T-helper 17 cell (primary cell): ENCODE results near the gene MTAP. TPM values are rescaled to one million over a fixed set of nuclear protein-coding genes. Genes with fewer than 3 reads are reported as not detected.

Experiments
- ATAC-seq: fragments of 150-1000 bp; cut with Tn5 transposase; 2 replicates; pipeline ENCODE4 v1.10.0; 2021; ENCODE audit warnings: mild to moderate bottlenecking, moderate library complexity
- DNase-seq, 3 donors: peaks; one replicate each; pipeline versions ENCODE4 v3.0.0 to v3.0.0-alpha.2; 2020 to 2021
- H3K9me3 ChIP-seq: one replicate; pipeline ENCODE4 v1.7.0; 2013; ENCODE audit warnings: low read length, mild to moderate bottlenecking; ENCODE audit not compliant: control insufficient read depth, poor library complexity, severe bottlenecking
- H3K27ac Mint-ChIP-seq: one replicate; pipeline ENCODE4 v1.8.0; 2022; ENCODE audit warnings: mild to moderate bottlenecking, moderate library complexity, mixed read lengths
- H3K27me3 Mint-ChIP-seq: one replicate; pipeline ENCODE4 v1.8.0; 2022; ENCODE audit warnings: mixed read lengths
- H3K36me3 Mint-ChIP-seq: one replicate; pipeline ENCODE4 v1.8.0; 2022; ENCODE audit warnings: low read depth, mixed read lengths
- H3K4me1 Mint-ChIP-seq: one replicate; pipeline ENCODE4 v1.8.0; 2022; ENCODE audit warnings: mild to moderate bottlenecking, mixed read lengths
- H3K4me3 Mint-ChIP-seq: one replicate; pipeline ENCODE4 v1.8.0; 2022; ENCODE audit warnings: mild to moderate bottlenecking, moderate library complexity, mixed read lengths
- total RNA-seq, 4 donors: library from RNA in 2 of 4; stranded (reverse) in 2 of 4; gene quantifications; one replicate each; pipeline ENCODE4 v1.2.3 and lab custom pipeline; 2022 to 2026

Gene MTAP
- total RNA-seq, 2 donors from 2014 or later, result 26.2 to 28.8 TPM

DNA sequence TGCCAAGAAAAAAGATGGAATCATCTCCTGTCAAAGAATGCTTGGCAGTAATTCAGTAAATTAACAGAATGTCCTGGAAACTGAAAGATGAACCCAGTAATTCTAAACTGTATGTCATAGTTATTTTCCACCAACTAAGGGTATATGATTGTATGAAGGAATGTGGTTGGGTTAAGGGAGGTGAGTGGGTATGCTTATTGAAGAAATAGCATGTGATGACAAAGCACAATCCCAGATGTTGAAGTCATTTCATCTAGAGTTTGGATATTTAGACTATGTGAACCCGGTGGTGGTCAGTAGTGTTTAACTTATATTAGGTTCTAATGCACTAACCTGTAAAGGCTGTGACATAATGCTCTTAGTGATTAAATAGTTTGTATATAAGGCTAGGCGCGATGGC, 104.4 kb downstream of the MTAP start:
- no peaks in the 10 kb centered on the region for H3K27me3 Mint-ChIP-seq
- H3K36me3 Mint-ChIP-seq, result no peaks in the 10 kb centered on the region
- peaks cover 8% of the 10 kb centered on the region for H3K9me3 ChIP-seq

DNA sequence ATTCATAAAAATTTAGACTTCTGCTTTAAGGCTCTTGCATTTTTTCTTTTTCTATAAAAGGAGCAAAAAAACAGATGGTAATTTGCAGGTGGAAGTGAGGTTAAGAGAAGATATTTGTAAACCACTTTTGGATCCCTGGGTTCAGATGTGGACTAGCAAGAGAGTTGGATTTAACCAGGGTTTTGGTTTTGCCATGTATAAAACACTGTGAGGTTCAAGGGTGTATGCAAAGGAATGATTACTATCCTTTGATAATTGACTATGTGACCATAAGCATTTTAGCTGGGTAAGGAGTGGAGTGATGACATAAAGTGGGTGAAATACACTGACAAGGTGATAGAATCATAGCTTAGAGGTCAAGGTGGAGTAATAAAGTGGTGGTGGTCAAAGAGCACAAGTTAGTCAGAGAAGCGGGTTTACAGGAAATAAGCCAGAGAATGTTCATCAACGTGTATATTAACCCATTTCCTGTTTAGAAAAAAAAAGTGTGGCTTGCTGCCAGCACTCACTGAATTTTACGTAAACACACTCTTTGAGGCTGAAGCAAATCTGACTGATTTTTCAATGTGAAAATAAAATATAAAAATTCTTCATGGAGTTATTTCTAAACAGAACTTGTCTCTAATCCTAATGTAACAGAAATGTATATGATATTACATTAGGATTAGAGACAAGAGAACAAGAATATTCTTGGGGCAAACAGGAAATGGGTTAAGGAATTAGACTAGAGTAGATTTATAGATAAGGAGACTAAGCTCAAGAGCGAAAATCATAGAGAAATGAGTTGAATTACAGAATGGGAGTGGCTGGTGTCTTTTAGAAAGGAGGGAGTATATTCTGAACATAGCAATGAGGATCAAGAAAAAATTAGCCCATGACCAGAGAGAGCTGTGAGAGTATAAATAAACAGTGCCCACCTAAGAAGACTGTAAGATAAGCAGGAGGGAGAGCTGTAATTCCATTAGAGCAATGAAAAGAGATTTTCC, 117.2 kb downstream of the MTAP start:
- H3K36me3 Mint-ChIP-seq, result peaks cover 2% of the 10 kb centered on the region
- peak overlapping the region; percentile 15 for H3K4me3 Mint-ChIP-seq
- no peaks in the 10 kb centered on the region for H3K27me3 Mint-ChIP-seq
- H3K9me3 ChIP-seq, result no peaks in the 10 kb centered on the region
- ATAC-seq (peak; percentile 88), DNase-seq (no peak)
- peaks cover 8% of the 10 kb centered on the region for H3K4me1 Mint-ChIP-seq
- H3K27ac Mint-ChIP-seq, result peak overlapping the region; percentile 25

More for the DNA sequence above, 104.4 kb downstream of the MTAP start:
- DNase-seq, result no peak
- Mint-ChIP-seq H3K4me1 (no peaks in the 10 kb centered on the region), H3K27ac (no peak overlapping the region), H3K4me3 (no peak overlapping the region)
- ATAC-seq, result no peak

DNA sequence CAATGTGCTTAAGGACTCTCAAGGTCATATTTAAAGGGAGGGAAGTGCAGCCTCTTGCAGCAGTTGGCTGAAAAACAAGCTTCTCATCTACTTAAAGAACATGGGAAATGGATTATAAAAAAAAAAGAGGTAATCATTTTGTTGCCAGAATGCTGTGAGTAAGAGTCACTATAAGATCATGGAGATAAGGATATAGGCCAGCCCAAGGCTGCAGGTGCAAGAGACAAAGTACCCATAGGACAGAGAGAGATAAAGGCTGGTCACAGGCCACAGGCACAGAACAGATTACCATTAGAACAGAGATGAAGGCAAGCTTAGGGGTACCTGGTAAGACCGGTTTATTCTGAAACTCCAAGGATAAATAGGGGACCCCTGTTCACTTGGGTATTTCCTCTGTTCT, 121.3 kb downstream of the MTAP start:
- H3K36me3 Mint-ChIP-seq, result peaks cover 2% of the 10 kb centered on the region
- ATAC-seq (no peak), DNase-seq (no peak)
- no peak overlapping the region for H3K27ac Mint-ChIP-seq
- peaks cover 8% of the 10 kb centered on the region for H3K4me1 Mint-ChIP-seq
- H3K4me3 Mint-ChIP-seq, result no peak overlapping the region
- H3K27me3 Mint-ChIP-seq, result no peaks in the 10 kb centered on the region
- H3K9me3 ChIP-seq, result no peaks in the 10 kb centered on the region

DNA sequence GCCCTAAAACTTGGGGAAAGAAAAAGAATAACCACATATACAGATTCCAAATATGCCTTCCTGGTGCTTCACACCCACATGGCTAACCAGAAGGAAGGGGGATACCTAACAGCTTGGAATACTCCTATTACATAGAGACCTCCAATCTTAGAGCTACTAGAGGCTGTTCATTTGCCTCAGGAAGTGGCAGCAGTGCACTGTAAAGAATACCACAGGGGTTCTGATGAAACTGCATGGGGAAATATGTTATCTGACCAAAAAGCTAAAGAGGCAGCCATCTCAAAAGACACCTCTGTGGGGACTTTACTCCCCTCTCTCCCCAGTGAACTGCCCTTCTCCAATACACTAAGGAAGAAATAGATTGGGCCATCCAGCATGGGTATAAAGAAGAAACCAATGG, 125.3 kb downstream of the MTAP start:
- no peak overlapping the region for H3K27ac Mint-ChIP-seq
- H3K4me3 Mint-ChIP-seq, result no peak overlapping the region
- no peaks in the 10 kb centered on the region for H3K4me1 Mint-ChIP-seq
- peaks cover 2% of the 10 kb centered on the region for H3K36me3 Mint-ChIP-seq
- DNase-seq (no peak), ATAC-seq (no peak)
- no peaks in the 10 kb centered on the region for H3K9me3 ChIP-seq
- no peaks in the 10 kb centered on the region for H3K27me3 Mint-ChIP-seq

DNA sequence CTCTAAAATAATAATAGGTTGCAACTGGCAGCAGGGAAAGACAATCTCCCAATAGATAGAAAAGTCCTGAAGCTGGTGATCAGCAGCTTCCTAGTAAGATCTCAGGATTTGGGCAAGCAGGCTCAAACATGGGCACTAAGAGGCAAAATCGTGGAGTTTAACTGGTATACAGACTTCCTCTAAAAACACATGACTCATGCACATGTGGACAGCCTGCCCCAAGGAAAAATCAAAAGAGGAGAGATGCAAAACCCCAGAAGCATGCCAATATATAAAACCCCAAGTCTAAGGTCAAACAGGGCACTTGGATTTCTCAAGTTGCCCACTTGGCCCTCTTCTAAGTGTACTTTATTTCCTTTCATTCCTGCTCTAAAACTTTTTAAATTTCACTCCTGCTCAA, 129.0 kb downstream of the MTAP start:
- H3K36me3 Mint-ChIP-seq, result peaks cover 3% of the 10 kb centered on the region
- H3K27ac Mint-ChIP-seq, result no peak overlapping the region
- H3K27me3 Mint-ChIP-seq, result no peaks in the 10 kb centered on the region
- no peak for DNase-seq
- H3K9me3 ChIP-seq, result no peaks in the 10 kb centered on the region
- no peak for ATAC-seq
- no peaks in the 10 kb centered on the region for H3K4me1 Mint-ChIP-seq
- no peak overlapping the region for H3K4me3 Mint-ChIP-seq

DNA sequence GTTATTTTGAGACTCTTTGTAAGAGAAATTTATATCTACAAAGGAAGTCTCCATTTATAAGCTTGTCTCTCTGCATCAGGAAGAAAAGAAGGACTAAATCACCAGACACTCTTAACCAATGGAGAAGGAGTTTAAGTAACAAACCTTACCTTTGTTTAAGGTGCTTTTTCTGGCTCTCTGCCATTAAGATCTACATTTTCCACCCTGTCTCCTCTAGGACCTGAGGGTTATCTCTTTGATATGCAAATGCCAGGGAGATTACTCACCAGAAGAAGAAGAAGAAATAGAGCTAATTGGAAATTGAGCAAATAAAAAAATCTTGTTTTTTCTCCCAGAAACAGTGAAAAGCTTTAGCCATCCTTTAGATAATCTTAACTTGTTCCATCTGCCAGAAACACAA, 130.8 kb downstream of the MTAP start:
- Mint-ChIP-seq H3K27me3 (no peaks in the 10 kb centered on the region), H3K4me3 (no peak overlapping the region), H3K27ac (no peak overlapping the region), H3K36me3 (peaks cover 3% of the 10 kb centered on the region), H3K4me1 (no peaks in the 10 kb centered on the region)
- DNase-seq (no peak), ATAC-seq (no peak)
- H3K9me3 ChIP-seq, result no peaks in the 10 kb centered on the region

DNA sequence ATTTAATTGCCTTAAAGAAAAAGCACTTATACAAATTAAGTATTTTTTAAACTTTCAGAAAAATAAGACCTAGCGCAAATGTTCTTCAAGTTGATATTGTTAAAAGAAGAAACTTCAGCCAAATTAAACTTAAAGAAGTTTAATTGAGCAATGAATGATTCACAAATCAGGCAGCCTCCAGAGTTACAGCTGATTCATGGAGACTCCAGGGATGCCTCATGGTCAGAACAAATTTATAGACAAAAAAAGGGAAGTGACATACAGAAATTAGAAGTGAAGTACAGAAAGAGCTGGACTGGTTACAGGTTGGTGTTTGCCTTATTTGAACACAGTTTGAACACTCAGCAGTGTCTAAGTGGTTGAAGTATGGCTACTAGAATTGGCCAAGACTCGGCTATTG, 131.4 kb downstream of the MTAP start:
- H3K27ac Mint-ChIP-seq, result peak overlapping the region; percentile 34
- ATAC-seq (no peak), DNase-seq (no peak)
- no peaks in the 10 kb centered on the region for H3K27me3 Mint-ChIP-seq
- no peaks in the 10 kb centered on the region for H3K9me3 ChIP-seq
- H3K36me3 Mint-ChIP-seq, result peaks cover 3% of the 10 kb centered on the region
- no peaks in the 10 kb centered on the region for H3K4me1 Mint-ChIP-seq
- H3K4me3 Mint-ChIP-seq, result no peak overlapping the region

DNA sequence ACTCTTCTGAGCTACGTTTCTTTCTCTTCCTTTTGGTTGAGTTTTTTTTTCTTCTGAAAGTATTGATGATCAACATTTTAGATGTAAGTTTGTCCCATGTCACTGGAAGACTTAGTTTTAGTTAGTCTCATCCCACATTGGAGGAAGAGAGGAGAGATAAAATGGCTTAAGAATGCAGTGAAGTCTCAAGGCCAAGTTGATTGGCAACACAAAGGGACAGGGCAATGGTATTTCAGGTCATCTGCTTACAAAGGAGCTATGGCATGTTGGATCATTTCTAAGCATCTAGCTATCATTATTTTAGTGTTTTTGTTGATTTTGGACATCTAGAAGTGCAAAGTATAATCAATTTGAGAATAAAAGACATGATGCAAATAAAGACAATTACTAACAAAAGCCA, 133.2 kb downstream of the MTAP start:
- H3K36me3 Mint-ChIP-seq, result peaks cover 3% of the 10 kb centered on the region
- ATAC-seq (no peak), DNase-seq (no peak)
- H3K4me3 Mint-ChIP-seq, result no peak overlapping the region
- H3K4me1 Mint-ChIP-seq, result no peaks in the 10 kb centered on the region
- no peaks in the 10 kb centered on the region for H3K9me3 ChIP-seq
- H3K27me3 Mint-ChIP-seq, result peaks cover 4% of the 10 kb centered on the region
- H3K27ac Mint-ChIP-seq, result no peak overlapping the region

DNA sequence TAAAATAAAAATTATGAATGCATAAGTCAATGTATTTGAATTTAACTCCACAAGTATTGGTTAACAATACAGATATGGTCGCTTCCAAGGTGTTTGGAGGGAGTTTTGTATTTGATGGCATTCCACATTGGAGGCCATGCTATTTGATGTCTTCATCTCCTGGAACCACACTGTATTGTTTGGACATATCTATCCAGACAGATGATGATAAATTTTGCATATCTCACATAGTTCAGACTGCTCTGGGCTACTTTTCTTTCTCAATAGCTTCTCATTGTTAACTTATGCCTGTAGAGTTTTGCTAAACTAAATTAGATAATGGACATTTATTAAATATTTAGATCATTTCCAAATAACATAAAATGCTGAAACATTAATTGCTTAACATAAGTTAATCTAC, 133.7 kb downstream of the MTAP start:
- H3K36me3 Mint-ChIP-seq, result peaks cover 3% of the 10 kb centered on the region

DNA sequence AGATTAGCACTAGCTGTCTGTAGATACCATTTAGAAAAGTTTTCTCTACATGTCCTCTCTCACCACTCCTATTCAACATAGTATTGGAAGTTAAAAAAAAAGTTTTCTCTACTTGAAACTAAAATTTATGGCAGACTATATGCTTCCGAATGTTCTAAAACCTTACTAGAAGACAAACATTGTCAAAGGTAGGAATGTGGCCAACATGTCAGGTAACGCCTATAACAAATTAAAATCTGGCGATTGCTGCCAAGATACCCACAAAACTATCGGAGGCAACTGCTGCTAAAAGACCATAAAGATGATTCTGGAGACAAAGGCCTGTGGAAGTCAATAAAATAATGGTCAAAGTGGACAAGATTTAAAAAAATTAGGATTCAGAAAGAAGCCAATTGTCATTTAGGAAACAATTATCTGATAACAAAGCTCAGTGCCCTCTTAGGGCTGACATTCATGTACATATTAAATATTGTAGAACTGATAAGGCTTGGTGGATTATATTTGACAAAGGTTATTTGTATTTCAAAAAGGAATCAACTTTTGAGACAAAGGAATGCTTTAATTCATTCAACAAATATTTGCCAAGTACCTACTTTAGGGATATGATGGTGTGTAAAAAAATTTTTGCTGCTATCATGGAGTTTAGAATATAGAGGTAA, 139.0 kb downstream of the MTAP start:
- no peak for DNase-seq
- Mint-ChIP-seq H3K27me3 (peaks cover 19% of the 10 kb centered on the region), H3K4me3 (no peak overlapping the region), H3K27ac (no peak overlapping the region), H3K36me3 (no peaks in the 10 kb centered on the region), H3K4me1 (no peaks in the 10 kb centered on the region)
- no peak for ATAC-seq
- no peaks in the 10 kb centered on the region for H3K9me3 ChIP-seq

More for the DNA sequence above, 133.7 kb downstream of the MTAP start:
- Mint-ChIP-seq H3K27ac (no peak overlapping the region), H3K27me3 (peaks cover 5% of the 10 kb centered on the region), H3K4me1 (no peaks in the 10 kb centered on the region), H3K4me3 (no peak overlapping the region)
- DNase-seq, result no peak
- no peak for ATAC-seq
- H3K9me3 ChIP-seq, result no peaks in the 10 kb centered on the region

DNA sequence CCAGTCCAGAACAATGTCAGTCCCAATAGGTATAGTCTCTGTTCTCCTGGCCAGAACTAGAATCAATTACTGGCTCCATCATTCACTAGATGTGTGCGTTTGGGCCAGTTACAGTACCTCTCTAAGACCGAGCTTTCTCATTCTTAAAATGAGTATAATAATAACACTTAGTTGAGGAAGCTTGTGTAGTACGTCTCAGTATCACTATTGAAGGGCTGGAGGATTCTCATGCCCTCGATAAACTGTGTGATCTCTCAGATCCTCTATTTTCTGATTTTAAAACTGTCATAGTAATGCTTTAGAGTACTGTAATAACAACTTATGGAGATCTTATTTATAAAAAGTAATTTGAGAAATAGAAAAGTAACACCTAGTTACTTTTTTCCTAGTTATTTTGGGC, 141.0 kb downstream of the MTAP start:
- no peak overlapping the region for H3K4me3 Mint-ChIP-seq
- H3K9me3 ChIP-seq, result no peaks in the 10 kb centered on the region
- no peaks in the 10 kb centered on the region for H3K4me1 Mint-ChIP-seq
- ATAC-seq, result no peak
- no peak overlapping the region for H3K27ac Mint-ChIP-seq
- H3K36me3 Mint-ChIP-seq, result no peaks in the 10 kb centered on the region
- no peak for DNase-seq
- H3K27me3 Mint-ChIP-seq, result peaks cover 19% of the 10 kb centered on the region

DNA sequence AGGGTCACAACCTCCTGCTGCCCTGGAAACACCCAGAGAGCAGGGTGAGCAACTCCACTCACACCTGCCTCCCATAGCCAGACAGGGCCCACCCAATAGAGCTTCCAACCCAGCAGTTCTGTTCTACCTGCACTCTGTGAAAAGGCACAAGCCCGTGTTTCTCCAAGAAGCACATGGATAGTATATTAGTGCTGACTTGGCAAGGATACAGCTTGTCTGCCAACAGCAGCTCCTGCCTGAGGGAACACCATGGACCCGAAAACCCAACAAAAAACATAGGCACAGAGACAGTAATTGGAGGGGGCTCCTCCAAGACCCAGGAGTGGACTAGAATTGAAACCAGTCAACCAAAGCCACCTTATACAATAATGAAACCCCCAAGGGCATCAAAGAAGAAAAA, 143.2 kb downstream of the MTAP start:
- no peaks in the 10 kb centered on the region for H3K4me1 Mint-ChIP-seq
- H3K9me3 ChIP-seq, result no peaks in the 10 kb centered on the region
- ATAC-seq (no peak), DNase-seq (no peak)
- H3K27ac Mint-ChIP-seq, result no peak overlapping the region
- no peaks in the 10 kb centered on the region for H3K36me3 Mint-ChIP-seq
- H3K27me3 Mint-ChIP-seq, result peaks cover 15% of the 10 kb centered on the region
- H3K4me3 Mint-ChIP-seq, result no peak overlapping the region

DNA sequence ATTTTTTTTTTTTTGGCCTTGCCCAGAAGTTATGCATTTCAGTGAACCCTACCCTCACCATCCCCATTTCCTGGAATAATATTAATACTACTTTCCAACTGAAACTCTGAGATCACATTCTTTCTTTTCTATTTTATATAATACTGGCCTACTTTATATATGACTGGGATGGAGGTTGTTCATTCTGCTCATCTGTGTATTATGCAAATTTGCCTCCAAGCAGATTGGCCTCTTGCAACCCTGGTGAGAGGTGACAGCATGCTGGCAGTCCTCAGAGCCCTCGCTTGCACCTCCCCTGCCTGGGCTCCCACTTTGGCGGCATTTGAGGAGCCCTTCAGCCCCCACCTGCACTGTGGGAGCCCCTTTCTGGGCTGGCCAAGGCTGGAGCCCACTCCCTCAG, 156.4 kb downstream of the MTAP start:
- Mint-ChIP-seq H3K27ac (no peak overlapping the region), H3K27me3 (peaks cover 45% of the 10 kb centered on the region), H3K4me3 (no peak overlapping the region), H3K36me3 (no peaks in the 10 kb centered on the region), H3K4me1 (no peaks in the 10 kb centered on the region)
- H3K9me3 ChIP-seq, result peaks cover 5% of the 10 kb centered on the region
- ATAC-seq, result no peak
- no peak for DNase-seq
